Ammon's horn (tissue), 1 donor: ENCODE results near the gene SMARCB1.

Experiments used
- DNase-seq: peaks from one replicate; pipeline ENCODE4 v3.0.0-alpha.2; 2016; ENCODE audit warnings: low spot score

Gene SMARCB1

GRCh38 chr22:23803001-23803819 is 16.4 kb downstream of the SMARCB1 start:
- DNase-seq: no peak

GRCh38 chr22:23804781-23805291 is 18.1 kb downstream of the SMARCB1 start:
- no peak for DNase-seq

- DNase-seq: no peak
Measured at GRCh38 chr22:23806837-23807236, 20.1 kb downstream of the SMARCB1 start.

GRCh38 chr22:23812378-23812777 is 25.6 kb downstream of the SMARCB1 start:
- no peak for DNase-seq

- no peak for DNase-seq
Measured at GRCh38 chr22:23815541-23816155, 28.9 kb downstream of the SMARCB1 start.

GRCh38 chr22:23816156-23816976 is 29.6 kb downstream of the SMARCB1 start:
- no peak for DNase-seq

GRCh38 chr22:23817146-23817545 is 30.4 kb downstream of the SMARCB1 start:
- DNase-seq: no peak

- no peak for DNase-seq
Measured at GRCh38 chr22:23818541-23818940, 31.8 kb downstream of the SMARCB1 start.

- DNase-seq: no peak
Measured at GRCh38 chr22:23820748-23821211, 34.0 kb downstream of the SMARCB1 start.

- no peak for DNase-seq
Measured at GRCh38 chr22:23822101-23822671, 35.4 kb downstream of the SMARCB1 start.

- DNase-seq: no peak
Measured at GRCh38 chr22:23823331-23823791, 36.6 kb downstream of the SMARCB1 start.

- DNase-seq: no peak
Measured at GRCh38 chr22:23824476-23825245, 37.9 kb downstream of the SMARCB1 start.

GRCh38 chr22:23825246-23825905 is 38.6 kb downstream of the SMARCB1 start:
- no peak for DNase-seq

GRCh38 chr22:23826510-23827350 is 40.0 kb downstream of the SMARCB1 start:
- no peak for DNase-seq

GRCh38 chr22:23827351-23827995 is 40.7 kb downstream of the SMARCB1 start:
- no peak for DNase-seq

GRCh38 chr22:23828800-23829680 is 42.3 kb downstream of the SMARCB1 start:
- DNase-seq: no peak

- DNase-seq: no peak
Measured at GRCh38 chr22:23829845-23830372, 43.1 kb downstream of the SMARCB1 start.

- DNase-seq: no peak
Measured at GRCh38 chr22:23831261-23831660, 44.5 kb downstream of the SMARCB1 start.
